HEK293T (cell line): ENCODE data around the gene SLC35B1.

Experiments used
- ELF4 ChIP-seq: fragments of 450-650 bp; IDR thresholded peaks from 2 replicates; pipeline ENCODE4 v1.6.1; 2017; ENCODE audit warnings: antibody characterized with exemption
- FOXK2 ChIP-seq: fragments of 450-650 bp; IDR thresholded peaks from 2 replicates; pipeline ENCODE4 v1.6.1; 2016; ENCODE audit warnings: mild to moderate bottlenecking
- HDGF ChIP-seq: fragments of 450-650 bp; IDR thresholded peaks from 2 replicates; pipeline ENCODE4 v1.6.1; 2017; ENCODE audit warnings: antibody characterized with exemption, borderline replicate concordance
- L3MBTL2 ChIP-seq: fragments of 450-650 bp; conservative IDR thresholded peaks from 2 replicates; pipeline ENCODE4 v1.6.1; 2016; ENCODE audit warnings: mild to moderate bottlenecking
- NFRKB ChIP-seq: fragments of 450-650 bp; IDR thresholded peaks from 2 replicates; pipeline ENCODE4 v1.6.1; 2016; ENCODE audit warnings: mild to moderate bottlenecking, moderate library complexity

GRCh38 chr17:49748223-49748622 lies 40.5 kb upstream of the SLC35B1 start:
- no peak for TF ChIP-seq FOXK2
- no peak for TF ChIP-seq L3MBTL2
- TF ChIP-seq NFRKB = no peak
- no peak for TF ChIP-seq HDGF
- no peak for TF ChIP-seq ELF4
